Chondrocyte (in vitro differentiated cells): ENCODE results near the gene MAP4K2. TPM values are rescaled to one million over a fixed set of nuclear protein-coding genes. Genes with fewer than 3 reads are reported as not detected.

Experiments
- DNase-seq: peaks from one replicate; pipeline ENCODE4 v3.0.0; 2021; ENCODE audit warnings: mixed read lengths, low spot score
- H3K27ac Mint-ChIP-seq: one replicate; pipeline ENCODE4 v1.8.0; 2021; ENCODE audit warnings: mild to moderate bottlenecking, moderate library complexity, mixed read lengths; ENCODE audit not compliant: unreplicated experiment
- H3K27me3 Mint-ChIP-seq: 2 replicates; pipeline ENCODE4 v1.8.0; 2021; ENCODE audit warnings: low read depth, mixed read lengths
- H3K36me3 Mint-ChIP-seq: 2 replicates; pipeline ENCODE4 v1.8.0; 2021; ENCODE audit warnings: low read depth, mixed read lengths
- H3K4me1 Mint-ChIP-seq: 2 replicates; pipeline ENCODE4 v1.8.0; 2021; ENCODE audit warnings: low read depth, mild to moderate bottlenecking, mixed read lengths
- H3K4me3 Mint-ChIP-seq: one replicate; pipeline ENCODE4 v1.8.0; 2021; ENCODE audit warnings: mild to moderate bottlenecking, moderate library complexity, mixed read lengths; ENCODE audit not compliant: unreplicated experiment
- H3K9me3 Mint-ChIP-seq: 2 replicates; pipeline ENCODE4 v1.8.0; 2021; ENCODE audit warnings: low read depth, mixed read lengths
- total RNA-seq: library from RNA; stranded (reverse); gene quantifications from 3 replicates; pipeline ENCODE4 v1.2.1, GENCODE V29; 2021
- TF ChIP-seq, protein P1 (sequence below): fragments of 200-600 bp; sonication (generic); IDR thresholded peaks from 2 replicates; pipeline ENCODE4 v1.5.0; 2021; ENCODE audit warnings: antibody characterized with exemption, mild to moderate bottlenecking, moderate library complexity

Gene MAP4K2
- total RNA-seq, 1 donor from 2014 or later = 13.4 TPM

DNA sequence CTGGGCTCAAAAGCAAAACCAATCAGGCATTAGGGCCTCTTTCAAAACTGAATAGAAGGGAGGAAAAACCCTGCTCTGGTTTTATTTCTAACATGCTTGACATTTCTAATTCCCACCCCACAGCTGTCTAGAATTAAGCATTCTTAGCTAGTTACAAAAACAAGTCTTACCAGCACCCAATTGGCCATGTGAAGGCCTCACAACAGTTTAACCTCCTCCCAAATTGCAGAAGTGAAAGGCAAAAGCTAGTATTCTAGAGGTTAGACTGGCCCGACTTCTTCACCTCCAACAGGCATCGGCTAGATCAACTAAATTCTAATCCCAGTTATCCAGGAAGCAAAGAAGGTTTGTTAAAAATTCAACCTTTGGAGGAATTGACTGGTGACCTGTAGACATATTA is 31.2 kb downstream of the MAP4K2 start:
- no peak for DNase-seq
- TF ChIP-seq, protein P1, sequence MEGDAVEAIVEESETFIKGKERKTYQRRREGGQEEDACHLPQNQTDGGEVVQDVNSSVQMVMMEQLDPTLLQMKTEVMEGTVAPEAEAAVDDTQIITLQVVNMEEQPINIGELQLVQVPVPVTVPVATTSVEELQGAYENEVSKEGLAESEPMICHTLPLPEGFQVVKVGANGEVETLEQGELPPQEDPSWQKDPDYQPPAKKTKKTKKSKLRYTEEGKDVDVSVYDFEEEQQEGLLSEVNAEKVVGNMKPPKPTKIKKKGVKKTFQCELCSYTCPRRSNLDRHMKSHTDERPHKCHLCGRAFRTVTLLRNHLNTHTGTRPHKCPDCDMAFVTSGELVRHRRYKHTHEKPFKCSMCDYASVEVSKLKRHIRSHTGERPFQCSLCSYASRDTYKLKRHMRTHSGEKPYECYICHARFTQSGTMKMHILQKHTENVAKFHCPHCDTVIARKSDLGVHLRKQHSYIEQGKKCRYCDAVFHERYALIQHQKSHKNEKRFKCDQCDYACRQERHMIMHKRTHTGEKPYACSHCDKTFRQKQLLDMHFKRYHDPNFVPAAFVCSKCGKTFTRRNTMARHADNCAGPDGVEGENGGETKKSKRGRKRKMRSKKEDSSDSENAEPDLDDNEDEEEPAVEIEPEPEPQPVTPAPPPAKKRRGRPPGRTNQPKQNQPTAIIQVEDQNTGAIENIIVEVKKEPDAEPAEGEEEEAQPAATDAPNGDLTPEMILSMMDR = no peak
- Mint-ChIP-seq H3K4me1 (peaks cover 19% of the 10 kb centered on the region), H3K9me3 (no peaks in the 10 kb centered on the region), H3K27ac (no peak overlapping the region), H3K27me3 (no peaks in the 10 kb centered on the region), H3K4me3 (no peak overlapping the region), H3K36me3 (peaks cover 70% of the 10 kb centered on the region)

DNA sequence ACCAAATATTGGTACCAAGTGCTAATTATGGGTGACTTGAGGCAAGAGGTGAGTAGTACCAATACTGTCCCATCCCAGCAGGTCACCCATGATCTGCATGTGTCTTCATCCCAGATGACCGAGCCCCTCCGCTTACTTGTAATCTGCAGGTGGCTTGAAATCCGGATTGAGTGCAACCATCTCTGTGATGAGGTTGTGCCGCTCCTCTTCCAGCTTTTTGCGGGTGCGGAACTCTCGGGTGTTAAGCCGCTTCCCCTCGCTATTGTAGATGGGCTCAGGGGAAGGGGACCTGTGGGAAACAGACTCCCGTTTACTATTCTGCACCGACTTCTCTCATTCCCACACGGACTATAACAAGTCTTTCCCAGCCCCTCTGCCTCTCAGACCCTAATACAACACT is 32.9 kb downstream of the MAP4K2 start:
- peaks cover 3% of the 10 kb centered on the region for H3K4me1 Mint-ChIP-seq
- TF ChIP-seq, protein P1 = no peak
- H3K4me3 Mint-ChIP-seq = no peak overlapping the region
- peaks cover 60% of the 10 kb centered on the region for H3K36me3 Mint-ChIP-seq
- no peaks in the 10 kb centered on the region for H3K27me3 Mint-ChIP-seq
- H3K27ac Mint-ChIP-seq = no peak overlapping the region
- H3K9me3 Mint-ChIP-seq = no peaks in the 10 kb centered on the region
- DNase-seq = peak; percentile 41

DNA sequence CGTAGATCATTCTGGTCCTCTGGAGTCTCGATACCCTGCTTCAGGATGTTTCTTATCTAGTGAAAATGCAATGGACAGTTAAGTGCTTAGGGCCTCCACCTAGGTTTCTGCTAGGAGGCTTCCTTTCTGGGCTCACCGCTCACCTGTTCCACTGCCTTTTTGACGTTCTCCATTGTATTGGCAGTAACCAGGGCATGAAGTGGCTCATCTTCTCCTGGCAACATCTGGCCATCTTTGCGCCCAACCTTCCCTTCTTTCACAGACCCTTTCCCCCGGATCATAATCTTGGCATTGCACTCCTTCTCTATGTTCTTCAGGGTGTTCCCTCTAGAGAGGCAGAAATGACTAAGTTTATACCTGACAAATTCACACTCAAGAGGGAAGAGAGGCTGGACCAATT is 33.7 kb downstream of the MAP4K2 start:
- H3K4me3 Mint-ChIP-seq = no peak overlapping the region
- H3K27me3 Mint-ChIP-seq = no peaks in the 10 kb centered on the region
- peaks cover 11% of the 10 kb centered on the region for H3K4me1 Mint-ChIP-seq
- no peak for DNase-seq
- H3K27ac Mint-ChIP-seq = no peak overlapping the region
- no peaks in the 10 kb centered on the region for H3K9me3 Mint-ChIP-seq
- TF ChIP-seq, protein P1 = no peak
- H3K36me3 Mint-ChIP-seq = peaks cover 65% of the 10 kb centered on the region

DNA sequence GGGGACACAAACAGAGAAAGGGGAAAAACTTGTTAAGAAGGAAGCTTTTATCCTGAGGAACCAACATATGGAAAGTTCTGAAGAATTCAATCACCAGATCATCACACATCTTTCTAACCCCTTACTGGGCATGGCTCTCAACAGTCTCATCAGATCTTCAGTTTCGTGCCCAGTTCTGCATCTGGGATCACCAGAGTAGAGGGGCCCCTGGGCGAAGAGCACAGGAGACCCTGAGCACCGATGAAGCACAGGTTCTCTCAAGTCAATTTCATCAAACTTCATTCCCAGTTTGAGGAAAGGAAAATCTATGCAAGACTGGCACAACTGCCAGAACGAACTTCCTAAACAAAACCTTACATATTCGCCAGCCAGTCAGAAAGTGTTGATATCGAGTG is 34.7 kb downstream of the MAP4K2 start:
- H3K4me3 Mint-ChIP-seq = no peak overlapping the region
- DNase-seq = no peak
- no peaks in the 10 kb centered on the region for H3K9me3 Mint-ChIP-seq
- H3K27me3 Mint-ChIP-seq = no peaks in the 10 kb centered on the region
- TF ChIP-seq, protein P1 = no peak
- H3K27ac Mint-ChIP-seq = peak overlapping the region; percentile 36
- H3K36me3 Mint-ChIP-seq = peaks cover 66% of the 10 kb centered on the region
- H3K4me1 Mint-ChIP-seq = peaks cover 15% of the 10 kb centered on the region

DNA sequence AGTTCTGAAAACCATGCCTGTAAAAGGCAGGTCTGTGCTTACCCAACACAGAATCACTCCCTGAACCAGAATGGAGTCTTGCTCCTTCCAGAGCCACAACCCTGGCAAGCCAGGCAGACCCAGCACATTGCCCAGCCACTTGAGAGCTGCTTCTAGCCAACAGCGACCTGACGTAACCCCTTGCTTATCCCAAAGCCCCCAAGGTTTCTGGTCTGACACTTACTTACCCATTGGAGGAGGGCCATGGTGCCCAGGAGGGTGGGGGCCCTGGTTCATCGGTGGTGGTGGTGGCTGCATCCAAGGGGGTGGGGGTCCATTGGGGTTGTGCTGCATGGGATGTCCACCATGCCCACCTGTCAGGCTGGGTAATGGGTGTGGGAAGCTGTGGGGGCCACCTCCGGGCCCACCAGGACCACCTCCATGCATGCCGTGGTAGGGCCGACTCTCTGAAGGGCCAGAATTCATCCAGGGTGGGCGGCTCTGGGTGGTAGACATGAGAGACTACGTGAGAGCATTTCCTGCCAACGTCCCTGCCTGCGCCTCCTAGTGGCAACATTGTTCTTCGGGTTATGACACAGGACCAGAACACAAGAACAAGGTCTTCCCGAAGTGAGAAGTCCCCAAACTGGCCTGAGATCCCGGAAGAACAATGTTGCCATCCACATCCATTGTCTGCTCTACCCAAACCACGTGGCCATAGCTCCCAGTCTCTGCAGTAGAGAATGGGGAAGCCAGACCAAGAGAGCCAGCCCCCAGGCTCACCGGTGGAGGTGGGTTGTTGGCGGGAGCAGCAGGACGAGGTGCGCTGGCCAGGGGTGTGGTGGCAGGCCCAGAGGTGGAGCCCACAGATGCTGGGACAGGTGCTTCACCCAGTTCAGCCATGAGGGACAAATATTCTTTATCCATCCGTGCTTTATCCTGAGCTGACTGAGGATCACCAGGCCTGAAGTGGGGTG is 35.4 kb downstream of the MAP4K2 start:
- Mint-ChIP-seq H3K4me1 (peaks cover 20% of the 10 kb centered on the region), H3K4me3 (no peak overlapping the region), H3K36me3 (peaks cover 67% of the 10 kb centered on the region), H3K27ac (peak overlapping the region; percentile 36), H3K27me3 (no peaks in the 10 kb centered on the region), H3K9me3 (no peaks in the 10 kb centered on the region)
- TF ChIP-seq, protein P1 = peak; percentile 86
- peak; percentile 87 for DNase-seq
